H1 (cell line): ENCODE results near the gene ASMTL. TPM values are rescaled to one million over a fixed set of nuclear protein-coding genes. Genes with fewer than 3 reads are reported as not detected.

ENCODE experiments used
- CTCF ChIA-PET: fragments of 300-600 bp; sonication (Branson Sonifier 250); formaldehyde crosslinking; loops from one replicate; lab custom pipeline; 2021; ENCODE audit not compliant: partially characterized antibody; lab: Charles Lee
- POLR2A ChIA-PET: fragments of 300-600 bp; sonication (Branson Sonifier 250); formaldehyde crosslinking; loops from one replicate; lab custom pipeline; 2021; ENCODE audit warnings: inconsistent platforms; ENCODE audit not compliant: partially characterized antibody; lab: Charles Lee
- DNase-seq, 2 experiments: peaks; one replicate each; pipeline versions ENCODE4 v3.0.0 to v3.0.0-alpha.2; 2010 to 2022; ENCODE audit warnings: low spot score in 2 of 2, low read depth in 1 of 2, mixed read lengths in 1 of 2
- FAIRE-seq: peaks from 2 replicates; lab custom pipeline; 2011; peaks lifted over from hg19 to GRCh38; lab: Jason Lieb, UNC
- H2AFZ ChIP-seq: 2 replicates; pipeline ENCODE4 v1.8.1; 2012; ENCODE audit warnings: low read length, inconsistent platforms
- H2AK5ac ChIP-seq: 2 replicates; pipeline ENCODE4 v1.6.1; 2013; ENCODE audit warnings: low read depth, low read length
- H2BK120ac ChIP-seq: replicated peaks from 2 replicates; pipeline ENCODE3; 2013; ENCODE audit warnings: low read depth, low read length, inconsistent platforms
- H2BK12ac ChIP-seq: 2 replicates; pipeline ENCODE4 v1.6.1; 2013; ENCODE audit warnings: low read depth, low read length
- H2BK15ac ChIP-seq: 2 replicates; pipeline ENCODE4 v1.6.1; 2013; ENCODE audit warnings: low read length
- H2BK20ac ChIP-seq: 2 replicates; pipeline ENCODE4 v1.6.1; 2013; ENCODE audit warnings: low read length
- H2BK5ac ChIP-seq: 2 replicates; pipeline ENCODE4 v1.6.1; 2013; ENCODE audit warnings: low read depth, low read length
- H3K14ac ChIP-seq: 2 replicates; pipeline ENCODE4 v1.6.1; 2013; ENCODE audit warnings: inconsistent platforms; ENCODE audit not compliant: insufficient read length
- H3K18ac ChIP-seq: 2 replicates; pipeline ENCODE4 v1.6.1; 2013; ENCODE audit warnings: low read length; ENCODE audit errors: extremely low read depth
- H3K23ac ChIP-seq: 2 replicates; pipeline ENCODE4 v1.6.1; 2013; ENCODE audit warnings: inconsistent platforms; ENCODE audit not compliant: insufficient read length
- H3K23me2 ChIP-seq: 2 replicates; pipeline ENCODE4 v1.6.1; 2013; ENCODE audit warnings: low read depth, low read length
- H3K27ac ChIP-seq: 2 replicates; pipeline ENCODE4 v1.6.1; 2011; ENCODE audit warnings: low read depth, low read length, inconsistent platforms
- H3K27me3 ChIP-seq, 4 experiments: replicated peaks in 1 of 4; 1 replicate in 1 of 4; 2 replicates in 3 of 4; pipeline versions ENCODE4 v1.6.1 to v1.8.1; 2011 to 2013; ENCODE audit warnings: low read length in 3 of 4, mild to moderate bottlenecking in 3 of 4, inconsistent platforms in 2 of 4, mixed read lengths in 2 of 4, moderate library complexity in 1 of 4; ENCODE audit not compliant: control insufficient read depth in 3 of 4, insufficient read depth in 3 of 4; ENCODE audit errors: extremely low read depth in 1 of 4
- H3K36me3 ChIP-seq, 4 experiments: 2 replicates each; pipeline versions ENCODE4 v1.6.1 to v1.8.1; 2011 to 2013; ENCODE audit warnings: mild to moderate bottlenecking in 4 of 4, low read length in 3 of 4, moderate library complexity in 2 of 4, control low read depth in 1 of 4, inconsistent platforms in 1 of 4; ENCODE audit not compliant: insufficient read depth in 4 of 4, control insufficient read depth in 2 of 4
- H3K4ac ChIP-seq: replicated peaks from 2 replicates; pipeline ENCODE3; 2013; ENCODE audit warnings: low read length, low read depth, mixed read lengths, inconsistent platforms; ENCODE audit not compliant: insufficient read length
- H3K4me1 ChIP-seq, 4 experiments: replicated peaks in 1 of 4; 1 replicate in 1 of 4; 2 replicates in 3 of 4; pipeline versions ENCODE4 v1.6.1 to v1.8.1; 2011 to 2013; ENCODE audit warnings: low read length in 3 of 4, inconsistent platforms in 2 of 4, mixed read lengths in 1 of 4; ENCODE audit not compliant: insufficient read depth in 4 of 4, control insufficient read depth in 3 of 4
- H3K4me2 ChIP-seq, 2 experiments: 2 replicates each; pipeline versions ENCODE4 v1.6.1 to v1.8.1; 2011 to 2013; ENCODE audit warnings: low read depth in 2 of 2, low read length in 2 of 2, control low read depth in 1 of 2, inconsistent platforms in 1 of 2, mild to moderate bottlenecking in 1 of 2; ENCODE audit not compliant: insufficient read depth in 1 of 2
- H3K4me3 ChIP-seq, 4 experiments: fragments of 200-600, 300-600 bp in 1 of 4; sonication (generic), shearing (Covaris generic), sonication (Bioruptor Twin) in 1 of 4; 2 replicates each; pipeline versions ENCODE4 v1.5.1 to v1.8.1; 2011 to 2016; ENCODE audit warnings: low read length in 4 of 4, low read depth in 3 of 4, control low read depth in 2 of 4, inconsistent platforms in 2 of 4, mild to moderate bottlenecking in 2 of 4, mixed read lengths in 1 of 4, moderate library complexity in 1 of 4; ENCODE audit not compliant: insufficient read depth in 2 of 4; ENCODE audit errors: extremely low read depth in 1 of 4
- H3K56ac ChIP-seq: replicated peaks from 2 replicates; pipeline ENCODE3; 2013; ENCODE audit warnings: low read depth, mild to moderate bottlenecking, mixed read lengths, low read length, inconsistent platforms; ENCODE audit not compliant: insufficient read length
- H3K79me1 ChIP-seq: 2 replicates; pipeline ENCODE4 v1.6.1; 2013; ENCODE audit warnings: low read depth, low read length, control low read depth
- H3K79me2 ChIP-seq, 2 experiments: 2 replicates each; pipeline versions ENCODE4 v1.6.1 to v1.8.1; 2012 to 2013; ENCODE audit warnings: low read length in 2 of 2, mild to moderate bottlenecking in 2 of 2, inconsistent platforms in 1 of 2; ENCODE audit not compliant: insufficient read depth in 2 of 2, control insufficient read depth in 1 of 2
- H3K9ac ChIP-seq, 4 experiments: replicated peaks in 1 of 4; 1 replicate in 1 of 4; 2 replicates in 3 of 4; pipeline versions ENCODE4 v1.6.1 to v1.8.1; 2011 to 2013; ENCODE audit warnings: low read depth in 3 of 4, low read length in 3 of 4, control low read depth in 2 of 4, mild to moderate bottlenecking in 2 of 4, moderate library complexity in 2 of 4, inconsistent platforms in 1 of 4; ENCODE audit errors: extremely low read depth in 1 of 4
- H3K9me3 ChIP-seq, 2 experiments: 2 replicates each; pipeline versions ENCODE4 v1.6.1 to v1.8.1; 2012 to 2013; ENCODE audit warnings: mild to moderate bottlenecking in 2 of 2, moderate library complexity in 2 of 2, control low read depth in 1 of 2, inconsistent platforms in 1 of 2, low read depth in 1 of 2, low read length in 1 of 2, mixed read lengths in 1 of 2; ENCODE audit not compliant: insufficient read depth in 2 of 2
- H4K20me1 ChIP-seq, 2 experiments: replicated peaks in 1 of 2; 2 replicates each; pipeline versions ENCODE3 to v1.8.1; 2011 to 2013; ENCODE audit warnings: inconsistent platforms in 2 of 2, low read length in 2 of 2, mild to moderate bottlenecking in 1 of 2; ENCODE audit not compliant: insufficient read depth in 2 of 2, control insufficient read depth in 1 of 2
- H4K5ac ChIP-seq: 2 replicates; pipeline ENCODE4 v1.6.1; 2013; ENCODE audit warnings: low read length, low read depth, mixed read lengths, inconsistent platforms; ENCODE audit not compliant: insufficient read length
- H4K8ac ChIP-seq: 2 replicates; pipeline ENCODE4 v1.8.0; 2013; ENCODE audit warnings: mild to moderate bottlenecking, moderate library complexity, low read length, inconsistent platforms; ENCODE audit not compliant: insufficient read depth; ENCODE audit errors: extremely low read depth
- H4K91ac ChIP-seq: replicated peaks from 2 replicates; pipeline ENCODE3; 2013; ENCODE audit warnings: low read length, mixed read lengths, inconsistent platforms; ENCODE audit not compliant: insufficient read length
- ASH2L ChIP-seq: fragments of 200-600, 300-600 bp; sonication (generic); IDR thresholded peaks from one replicate; pipeline ENCODE4 v1.7.1; 2017; ENCODE audit warnings: low read length
- CBX8 ChIP-seq: fragments of 300-800, 300-1000 bp; sonication (generic); IDR thresholded peaks from 2 replicates; pipeline ENCODE4 v1.7.1; 2016; ENCODE audit warnings: low read depth, low read length, borderline replicate concordance
- CHD1 ChIP-seq: IDR thresholded peaks from 2 replicates; pipeline ENCODE4 v1.6.1; 2012; ENCODE audit warnings: low read depth, low read length, improper control_type of control experiment
- CHD2 ChIP-seq: IDR thresholded peaks from 2 replicates; pipeline ENCODE4 v1.6.1; 2012; ENCODE audit warnings: low read length, improper control_type of control experiment
- GTF2F1 ChIP-seq: IDR thresholded peaks from 2 replicates; pipeline ENCODE4 v1.6.1; 2012; ENCODE audit warnings: low read depth, low read length, improper control_type of control experiment, borderline replicate concordance
- JUN ChIP-seq: IDR thresholded peaks from 2 replicates; pipeline ENCODE4 v1.6.1; 2011; ENCODE audit warnings: low read depth, mild to moderate bottlenecking, improper control_type of control experiment, low read length
- KDM4A ChIP-seq: IDR thresholded peaks from one replicate; pipeline ENCODE4 v1.7.1; 2012; ENCODE audit warnings: low read depth, mild to moderate bottlenecking, moderate library complexity, low read length, inconsistent platforms; ENCODE audit not compliant: severe bottlenecking
- POLR2AphosphoS5 ChIP-seq: IDR thresholded peaks from 2 replicates; pipeline ENCODE4 v1.6.1; 2011; ENCODE audit warnings: low read depth, low read length
- POU5F1 ChIP-seq: IDR thresholded peaks from 2 replicates; pipeline ENCODE4 v1.6.1; 2011; ENCODE audit warnings: low read depth, mild to moderate bottlenecking, low read length, moderate library complexity
- RBBP5 ChIP-seq: IDR thresholded peaks from 2 replicates; pipeline ENCODE4 v1.7.1; 2012; ENCODE audit warnings: low read depth, mild to moderate bottlenecking, inconsistent platforms, low read length, moderate library complexity, borderline replicate concordance
- RXRA ChIP-seq: IDR thresholded peaks from 2 replicates; pipeline ENCODE4 v1.6.1; 2011; ENCODE audit warnings: low read depth, mild to moderate bottlenecking, low read length, moderate library complexity; ENCODE audit not compliant: insufficient read depth
- SP1 ChIP-seq: IDR thresholded peaks from 2 replicates; pipeline ENCODE4 v1.6.1; 2011; ENCODE audit warnings: low read depth, low read length
- TAF1 ChIP-seq: IDR thresholded peaks from 2 replicates; pipeline ENCODE4 v1.6.1; 2011; ENCODE audit warnings: mild to moderate bottlenecking, low read depth, low read length
- TAF7 ChIP-seq: optimal IDR thresholded peaks from 2 replicates; pipeline ENCODE3; 2011; ENCODE audit warnings: low read depth, mild to moderate bottlenecking, inconsistent platforms, low read length, moderate library complexity, borderline replicate concordance
- TEAD4 ChIP-seq: IDR thresholded peaks from 2 replicates; pipeline ENCODE4 v1.6.1; 2012; ENCODE audit warnings: low read depth, low read length, inconsistent platforms, mixed read lengths
- YY1 ChIP-seq: IDR thresholded peaks from 2 replicates; pipeline ENCODE4 v1.6.1; 2011; ENCODE audit warnings: low read depth, mild to moderate bottlenecking, low read length
- WGBS, 2 experiments: shearing (Covaris generic) in 1 of 2; methylation state at CpG; one replicate each; pipeline versions ENCODE4 v1.1.6 to v1.1.7; 2013 to 2015; ENCODE audit warnings: low lambda C conversion rate in 2 of 2, mixed read lengths in 2 of 2, inconsistent platforms in 1 of 2, low coverage in 1 of 2, missing lambda C conversion rate in 1 of 2; ENCODE audit not compliant: insufficient replicate concordance in 2 of 2, insufficient coverage in 1 of 2, insufficient read length in 1 of 2; ENCODE audit errors: extremely low coverage in 1 of 2, missing lambda C conversion rate in 1 of 2; 5-methylcytosine and 5-hydroxymethylcytosine counted together
- polyA plus RNA-seq, 7 experiments: library from polyadenylated mRNA; depleted of rRNA in 3 of 7; stranded (reverse) in 5 of 7; unstranded in 2 of 7; fragments of >200 nt in 5 of 7; fragments of 200-250 nt in 2 of 7; gene quantifications; 1 replicate in 5 of 7; 2 replicates in 1 of 7; 4 replicates in 1 of 7; pipeline versions ENCODE4 v1.2.1 to v1.2.3, GENCODE V29; 2011 to 2013; ENCODE audit warnings: missing spikeins in 2 of 7, mixed read lengths in 2 of 7
- total RNA-seq: library from RNA; stranded (reverse); fragmentation: NEBNext Ultra II Directional; extraction: Animal tissue kit (Norgen Biotek cat#: 25700); gene quantifications from 2 replicates; pipeline ENCODE4 v1.2.1, GENCODE V29; 2021

Gene ASMTL
- total and polyA plus RNA-seq, 2 of the 8 experiments (the other 6 are each of a cell fraction or from before 2014, with no cell fraction given), result 75.6 to 81.4 TPM

DNA sequence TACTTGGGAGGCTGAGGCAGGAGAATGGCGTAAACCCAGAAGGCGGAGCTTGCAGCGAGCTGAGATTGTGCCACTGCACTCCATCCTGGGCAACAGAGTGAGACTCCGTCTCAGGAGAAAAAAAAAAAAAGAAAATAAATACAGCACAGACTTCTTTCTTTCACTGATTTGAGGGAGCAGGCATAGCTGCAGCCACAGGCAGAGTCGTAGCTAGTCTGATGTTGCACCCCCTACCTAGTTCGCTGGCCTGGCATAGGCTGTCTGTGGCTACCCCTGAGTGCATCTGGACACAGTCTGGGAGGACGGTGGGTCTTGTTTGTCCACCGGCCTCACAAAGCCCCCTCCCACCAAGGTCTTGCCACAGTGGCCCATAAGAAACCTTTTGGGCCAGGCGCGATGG lies 94.7 kb downstream of the ASMTL start:
- ChIA-PET CTCF (no interaction called here), POLR2A (no interaction called here)
- Histone ChIP-seq H2BK12ac (no peak overlapping the region), H3K14ac (no peak overlapping the region), H4K5ac (no peak overlapping the region), H2BK120ac (no peak overlapping the region), H4K20me1 (no peaks in the 10 kb centered on the region), H3K4ac (no peak overlapping the region), H2AK5ac (no peak overlapping the region), H3K4me3 (no peak overlapping the region), H3K36me3 (peaks cover 0 to 9% (median 4%) of the 10 kb centered on the region in 4 experiments; a peak in 2 of 8 replicates), H3K9me3 (peaks cover 4 to 6% of the 10 kb centered on the region in 2 experiments; a peak in 3 of 4 replicates), H4K91ac (no peak overlapping the region), H3K23ac (no peak overlapping the region), H3K79me2 (no peaks in the 10 kb centered on the region), H3K79me1 (no peaks in the 10 kb centered on the region), H2BK5ac (no peak overlapping the region), H3K27ac (no peak overlapping the region), H3K4me2 (no peak overlapping the region), H3K18ac (no peak overlapping the region), H2AFZ (no peak overlapping the region), H2BK15ac (no peak overlapping the region), H4K8ac (no peak overlapping the region), H3K56ac (no peak overlapping the region), H3K23me2 (no peaks in the 10 kb centered on the region), H3K9ac (no peak overlapping the region), H2BK20ac (no peak overlapping the region), H3K4me1 (peaks cover 2 to 6% (median 5%) of the 10 kb centered on the region in 4 experiments; a peak in 5 of 7 replicates), H3K27me3 (no peaks in the 10 kb centered on the region; a peak in 1 of 7 replicates)
- FAIRE-seq (no peak), DNase-seq (no peak)
- 92% methylated on average over 9 of the region's 10 CpGs; no CpG with 5 or more reads in 1 of the 2 experiments for WGBS, 2 experiments
- TF ChIP-seq ASH2L (no peak), GTF2F1 (no peak), POU5F1 (no peak), TEAD4 (no peak), KDM4A (no peak), CBX8 (no peak), POLR2AphosphoS5 (no peak), TAF1 (no peak), RXRA (no peak), JUN (no peak), CHD2 (no peak), SP1 (no peak), YY1 (no peak), TAF7 (no peak), RBBP5 (no peak), CHD1 (no peak)
